Upper lobe of left lung (tissue), 4 donors: ENCODE results near the gene RSPH9.

Source experiments
- EP300 ChIP-seq, 4 donors: sonication (generic); formaldehyde crosslinking; IDR thresholded peaks; one replicate each; pipeline ENCODE4 v1.5.1; 2017; ENCODE audit warnings: antibody characterized with exemption in 4 of 4, control low read depth in 2 of 4
- POLR2A ChIP-seq, 4 donors: fragments of 450-650 bp; IDR thresholded peaks; one replicate each; pipeline ENCODE4 v1.5.1; 2016 to 2017; ENCODE audit warnings: antibody characterized with exemption in 4 of 4, mild to moderate bottlenecking in 2 of 4
- TF ChIP-seq, protein P1 (sequence below), 6 experiments: fragments of 450-650 bp in 4 of 6; fragments of 200-600 bp in 2 of 6; sonication (generic) in 2 of 6; IDR thresholded peaks; one replicate each; pipeline ENCODE4 v1.5.1; 2016 to 2019; ENCODE audit warnings: antibody characterized with exemption in 6 of 6

DNA sequence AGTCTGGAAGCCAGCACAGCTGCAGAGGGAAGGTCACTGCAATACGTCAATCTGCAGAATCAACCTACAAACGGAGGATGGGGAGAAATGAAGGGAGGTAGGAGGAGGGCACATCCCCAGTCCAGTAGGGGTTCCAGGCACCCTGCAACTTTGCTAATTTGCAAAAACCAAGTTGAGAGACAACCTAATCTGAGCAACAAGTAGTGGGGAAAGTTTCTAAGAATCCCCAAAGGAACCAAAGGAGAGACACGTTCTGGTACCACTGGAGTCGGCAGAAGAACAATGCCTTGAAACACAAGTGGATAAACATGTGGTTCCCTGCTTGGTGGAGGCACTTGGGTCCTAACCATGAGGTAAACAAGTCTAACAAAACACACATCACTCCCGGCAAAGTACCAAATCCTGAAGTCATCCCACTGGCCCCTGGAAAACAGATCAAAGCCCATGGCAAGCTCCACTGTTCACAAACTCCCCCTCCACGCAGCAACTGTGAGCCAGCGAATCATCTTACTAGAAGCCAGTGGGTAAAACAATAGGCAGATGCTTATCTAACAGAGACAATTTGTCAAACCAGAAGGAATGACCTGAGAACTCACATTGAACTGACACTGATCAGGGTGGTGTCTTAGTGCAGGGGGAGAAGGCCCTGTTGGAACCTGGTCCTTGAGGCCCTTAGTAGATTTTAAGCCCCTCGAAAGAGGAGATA, 38.0 kb downstream of the RSPH9 start:
- TF ChIP-seq, protein P1, sequence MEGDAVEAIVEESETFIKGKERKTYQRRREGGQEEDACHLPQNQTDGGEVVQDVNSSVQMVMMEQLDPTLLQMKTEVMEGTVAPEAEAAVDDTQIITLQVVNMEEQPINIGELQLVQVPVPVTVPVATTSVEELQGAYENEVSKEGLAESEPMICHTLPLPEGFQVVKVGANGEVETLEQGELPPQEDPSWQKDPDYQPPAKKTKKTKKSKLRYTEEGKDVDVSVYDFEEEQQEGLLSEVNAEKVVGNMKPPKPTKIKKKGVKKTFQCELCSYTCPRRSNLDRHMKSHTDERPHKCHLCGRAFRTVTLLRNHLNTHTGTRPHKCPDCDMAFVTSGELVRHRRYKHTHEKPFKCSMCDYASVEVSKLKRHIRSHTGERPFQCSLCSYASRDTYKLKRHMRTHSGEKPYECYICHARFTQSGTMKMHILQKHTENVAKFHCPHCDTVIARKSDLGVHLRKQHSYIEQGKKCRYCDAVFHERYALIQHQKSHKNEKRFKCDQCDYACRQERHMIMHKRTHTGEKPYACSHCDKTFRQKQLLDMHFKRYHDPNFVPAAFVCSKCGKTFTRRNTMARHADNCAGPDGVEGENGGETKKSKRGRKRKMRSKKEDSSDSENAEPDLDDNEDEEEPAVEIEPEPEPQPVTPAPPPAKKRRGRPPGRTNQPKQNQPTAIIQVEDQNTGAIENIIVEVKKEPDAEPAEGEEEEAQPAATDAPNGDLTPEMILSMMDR (IDR thresholded peaks at IDR 0.05), result no peak
- TF ChIP-seq POLR2A (IDR thresholded peaks at IDR 0.05) (no peak), EP300 (IDR thresholded peaks at IDR 0.05) (no peak)
